HG03432 (cell line): ENCODE measurements around the gene FGF1.

Experiments
- ATAC-seq: cut with Tn5 transposase; IDR thresholded peaks from one replicate; pipeline ENCODE4 v1.9.1; 2021; ENCODE audit warnings: mild to moderate bottlenecking, moderate library complexity; ENCODE audit not compliant: unreplicated experiment

Gene FGF1

GRCh38 chr5:142617416-142618129, 68.3 kb downstream of the FGF1 start:
- ATAC-seq, result no peak

DNA sequence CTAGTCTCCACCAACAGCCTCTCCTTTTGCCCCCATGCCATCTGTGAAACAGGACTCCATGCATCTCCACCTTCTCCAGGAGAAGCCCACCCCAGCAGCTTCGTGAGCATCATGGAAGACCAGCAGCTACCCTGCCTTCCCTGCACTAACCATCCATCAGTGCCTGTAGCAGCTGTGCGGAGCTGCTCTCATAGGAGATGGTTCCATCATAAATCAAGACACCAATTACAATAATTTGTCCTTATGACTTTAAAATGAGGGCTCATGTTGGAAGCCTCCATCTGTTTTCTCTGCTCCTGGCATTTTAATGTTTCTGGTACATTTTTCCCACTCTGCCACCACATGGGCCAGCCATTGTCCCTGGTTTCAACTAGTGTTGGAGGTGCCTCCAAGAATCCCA, 69.9 kb downstream of the FGF1 start:
- ATAC-seq, result no peak

DNA sequence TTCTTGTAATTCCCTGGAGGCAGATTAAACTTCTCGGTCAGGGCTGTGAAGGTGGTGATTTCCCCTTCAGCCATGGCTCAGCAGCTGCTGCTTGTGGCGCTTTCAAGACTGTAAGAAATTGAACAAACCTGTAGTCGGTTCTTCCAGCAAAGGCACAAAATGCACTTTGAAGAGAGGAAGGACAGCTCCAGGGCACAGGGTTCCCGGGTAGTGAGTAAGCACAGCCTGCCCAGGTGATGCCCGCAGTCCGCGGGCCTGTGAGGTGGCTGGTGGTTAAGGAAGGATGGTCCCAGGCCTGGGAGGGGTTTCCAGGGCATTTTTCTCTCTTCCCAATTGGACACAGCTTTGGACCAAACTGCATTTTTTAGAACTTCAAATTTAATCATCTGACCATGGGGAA, 71.8 kb downstream of the FGF1 start:
- no peak for ATAC-seq

GRCh38 chr5:142613271-142613671, 72.6 kb downstream of the FGF1 start:
- ATAC-seq, result no peak

GRCh38 chr5:142612494-142613270, 73.2 kb downstream of the FGF1 start:
- ATAC-seq, result no peak

DNA sequence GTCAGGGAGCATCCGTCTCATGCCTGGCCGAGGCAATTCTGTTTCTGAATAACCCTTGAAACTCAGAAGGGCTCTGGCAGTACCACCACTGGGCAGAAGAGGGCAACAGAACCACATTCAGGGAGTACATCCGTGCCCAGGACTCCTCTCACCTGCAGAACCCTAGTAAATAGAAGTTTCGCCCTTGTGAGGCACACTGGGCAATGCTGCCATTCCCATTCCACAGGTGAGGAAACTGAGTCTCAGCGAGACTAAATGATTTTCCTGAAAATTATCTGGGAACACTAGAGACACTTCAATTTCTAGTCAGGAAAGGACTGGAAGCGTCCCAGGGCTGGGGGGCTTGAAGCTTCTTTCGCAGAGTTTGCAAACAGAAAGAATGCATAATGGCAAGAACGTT, 74.7 kb downstream of the FGF1 start:
- ATAC-seq, result peak; percentile 89

DNA sequence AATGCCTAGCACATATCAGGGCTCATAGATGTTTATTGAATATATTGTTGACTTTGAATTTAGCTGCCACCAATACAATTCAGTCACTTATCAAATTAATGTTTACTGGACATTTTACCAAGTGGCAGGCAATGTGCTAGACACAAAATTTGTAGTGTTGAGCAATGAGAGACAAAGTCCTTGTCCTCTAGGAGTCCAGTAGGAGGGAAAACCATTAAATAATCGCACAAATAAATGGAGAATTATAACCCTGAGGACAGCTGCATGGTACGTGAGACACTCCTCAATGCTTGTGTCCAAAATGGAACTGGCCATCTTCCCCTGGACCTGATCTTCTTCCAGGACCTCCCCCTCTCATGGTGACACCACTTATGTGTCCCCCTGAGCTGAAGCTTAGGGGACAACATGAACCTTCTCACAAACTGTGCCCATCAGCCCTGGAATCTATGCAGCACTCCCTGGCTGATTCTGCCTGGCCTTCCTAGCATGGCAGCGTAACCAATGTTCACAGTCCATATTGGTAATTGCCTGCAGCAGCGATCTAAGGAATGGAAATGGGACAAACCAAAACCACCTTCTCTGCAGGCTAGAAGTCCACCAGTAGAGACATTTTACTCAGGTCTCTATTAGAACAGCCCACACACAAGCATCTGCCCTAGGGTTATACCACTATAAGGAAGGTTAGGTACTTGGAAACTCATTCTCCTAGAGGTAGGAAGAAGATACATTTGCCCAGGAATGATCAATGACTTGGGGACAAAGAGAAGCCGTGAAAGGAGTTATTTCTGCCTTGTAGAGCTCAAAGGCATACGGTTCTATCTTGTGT, 75.5 kb downstream of the FGF1 start:
- no peak for ATAC-seq

- ATAC-seq, result no peak
These were observed 76.7 kb downstream of the FGF1 start for GRCh38 chr5:142609142-142609541.

DNA sequence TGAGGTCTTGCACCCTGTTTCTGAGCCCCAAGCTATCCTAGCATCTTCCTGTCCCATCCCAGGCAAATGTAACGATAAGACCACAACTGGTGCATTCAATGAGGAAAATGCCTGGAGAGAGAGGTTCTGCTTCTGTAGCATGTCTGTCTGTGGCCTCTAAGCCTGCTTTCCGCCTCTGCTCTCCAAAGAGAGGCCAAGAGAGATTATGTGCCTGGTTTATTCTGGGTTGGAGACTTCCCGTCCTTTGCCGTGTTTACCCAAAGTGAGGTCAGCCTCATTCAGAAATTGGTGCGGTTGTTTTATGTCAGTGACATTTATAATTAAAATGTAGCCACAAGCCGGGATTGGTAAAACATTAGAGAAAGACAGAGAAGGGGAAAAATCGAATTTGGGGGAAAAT, 77.8 kb downstream of the FGF1 start:
- ATAC-seq, result no peak

DNA sequence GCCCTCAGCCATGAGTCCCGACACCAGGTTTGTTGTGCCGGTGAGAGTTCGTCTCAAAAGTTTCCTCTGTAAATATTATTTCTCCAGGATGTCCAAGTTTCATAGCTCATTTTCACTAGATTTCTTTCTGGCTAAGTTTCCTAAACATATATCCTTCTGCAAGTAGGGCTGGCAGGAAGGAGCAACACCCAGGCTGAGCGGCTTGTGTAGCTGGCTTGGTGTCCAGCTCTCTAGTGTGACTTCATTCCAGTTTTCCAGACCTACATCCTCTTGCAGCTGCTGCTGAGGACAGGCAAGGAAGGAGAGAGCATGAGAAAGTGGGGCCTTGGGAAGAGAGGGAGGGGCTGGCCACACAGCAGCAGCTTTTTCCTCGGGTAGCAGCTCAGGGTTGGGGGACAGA, 80.3 kb downstream of the FGF1 start:
- no peak for ATAC-seq

DNA sequence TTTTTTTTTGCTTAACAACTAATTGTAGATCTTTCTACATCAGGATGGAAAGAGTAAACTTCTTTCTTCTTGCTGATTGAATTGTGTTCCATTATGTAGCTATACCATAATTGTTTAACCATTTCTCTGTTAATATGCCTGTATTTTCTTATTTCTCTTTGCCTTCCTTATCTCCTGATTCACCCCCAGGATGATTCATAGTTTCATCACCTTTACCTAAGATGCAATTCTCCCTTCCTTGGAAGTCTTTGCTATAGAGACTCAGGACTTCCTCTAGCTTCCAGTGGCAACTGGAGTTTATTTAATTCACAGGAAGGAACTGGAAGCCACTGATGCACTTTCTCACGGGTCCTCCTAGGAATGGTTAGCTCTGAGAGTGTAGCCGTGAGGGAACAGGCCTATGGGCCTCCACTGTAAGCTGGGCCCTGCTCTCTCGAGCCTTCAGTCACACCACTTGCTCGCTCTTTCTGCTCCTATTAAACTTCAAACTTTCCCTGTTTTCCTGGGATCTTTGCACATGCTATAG, 83.1 kb downstream of the FGF1 start:
- ATAC-seq, result no peak

DNA sequence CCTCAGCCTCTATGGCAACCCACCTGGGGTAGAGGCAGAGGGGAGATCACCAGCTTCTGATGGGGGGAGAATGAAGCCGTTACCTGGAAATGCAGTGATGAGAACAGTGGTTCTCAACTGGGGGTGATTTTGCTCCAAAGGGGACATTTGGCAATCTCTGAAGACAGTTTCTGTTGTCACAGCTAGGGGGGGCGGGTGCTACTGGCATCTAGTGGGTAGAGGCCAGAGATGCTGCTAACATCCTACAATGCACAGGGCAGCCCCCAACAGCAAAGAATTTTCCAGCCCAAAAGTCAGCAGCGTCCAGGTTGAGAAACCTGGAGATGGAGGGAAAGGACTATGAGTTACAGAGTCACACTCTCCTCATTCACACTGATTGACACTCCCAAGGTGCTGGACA, 84.5 kb downstream of the FGF1 start:
- no peak for ATAC-seq

GRCh38 chr5:142600611-142601358, 85.1 kb downstream of the FGF1 start:
- ATAC-seq, result no peak

- ATAC-seq, result no peak
These were observed 85.8 kb downstream of the FGF1 start for GRCh38 chr5:142600092-142600491.

DNA sequence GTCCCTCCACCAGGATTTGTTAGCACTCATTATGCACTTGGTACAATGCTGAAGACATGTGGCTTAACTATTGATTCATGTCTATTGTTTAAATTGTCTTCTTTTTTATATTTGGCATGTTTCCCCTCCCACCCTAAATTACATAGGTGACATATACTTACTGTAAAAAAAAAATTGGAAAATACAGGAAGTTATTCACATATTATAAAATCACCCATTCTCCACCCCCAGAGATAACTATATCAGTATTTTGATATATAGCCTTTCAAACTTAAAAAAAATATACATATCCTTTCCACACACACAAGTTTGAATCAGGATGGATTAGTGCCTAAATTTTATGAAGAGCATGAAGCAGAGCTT, 87.6 kb downstream of the FGF1 start:
- ATAC-seq, result no peak

GRCh38 chr5:142597546-142598337, 88.1 kb downstream of the FGF1 start:
- ATAC-seq, result no peak

DNA sequence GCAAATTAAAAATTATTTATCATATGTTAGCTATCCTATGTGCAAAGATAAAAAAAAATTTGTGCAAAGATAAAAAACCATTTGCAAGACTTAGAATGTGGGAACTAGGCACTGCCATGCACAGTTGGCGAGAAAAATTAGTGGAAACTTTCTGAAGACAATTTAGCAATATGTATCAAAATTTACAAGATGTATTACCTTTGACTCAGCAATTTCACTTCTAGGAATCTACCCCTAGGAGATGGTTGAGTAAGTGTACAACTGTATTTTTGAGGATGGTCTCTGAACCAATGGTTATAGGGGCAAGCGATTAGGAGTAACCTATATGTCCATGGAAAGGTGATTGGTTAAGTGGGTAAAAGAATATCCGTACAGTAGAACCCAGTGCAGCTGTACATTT, 88.9 kb downstream of the FGF1 start:
- ATAC-seq, result no peak

DNA sequence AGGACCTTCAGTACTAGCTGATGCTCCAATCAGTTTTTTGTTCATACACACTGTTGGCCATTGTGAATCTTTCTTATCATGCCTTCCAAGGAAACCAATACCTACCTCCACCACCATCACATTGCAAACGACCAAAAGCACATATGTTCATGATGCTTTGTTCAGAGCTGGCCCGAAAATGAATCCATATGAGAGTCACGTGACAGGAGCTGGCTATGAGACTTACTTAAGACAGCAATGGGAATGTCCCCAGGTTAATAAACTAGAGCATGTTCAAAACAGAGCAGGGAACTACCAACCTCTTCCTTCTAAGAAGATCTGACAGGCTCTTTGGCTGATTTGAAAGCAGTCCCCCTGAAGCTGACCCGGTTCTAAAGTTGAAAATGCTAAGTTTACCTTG, 93.5 kb downstream of the FGF1 start:
- ATAC-seq, result no peak

GRCh38 chr5:142590451-142591231, 95.2 kb downstream of the FGF1 start:
- no peak for ATAC-seq
